ENCODE data around the gene EIF1. TPM values are rescaled to one million over a fixed set of nuclear protein-coding genes. Genes with fewer than 3 reads are reported as not detected.
A peak's percentile ranks its signal among the peaks of the same experiment; 100 is the strongest.

Gene EIF1
- polyA plus RNA-seq, 2 of the 4 experiments (the other 2 are of a cell fraction), result 834 to 873 TPM

GRCh38 chr17:41678907-41679739 is 9.6 kb upstream of the EIF1 start:
- Histone ChIP-seq H3K4me1 (peaks cover 48% of the 10 kb centered on the region), H3K4me2 (peak overlapping the region; percentile 72), H3K9me3 (no peaks in the 10 kb centered on the region), H3K27ac (peak overlapping the region; percentile 73 to 83), H3K4me3 (peak overlapping the region; percentile 3; the same call in 1 of the 3 replicates)
- TF ChIP-seq MAZ (IDR thresholded peaks at IDR 0.05; ENCODE audit: borderline replicate concordance, low read depth, low read length) (no peak), SMC3 (IDR thresholded peaks at IDR 0.05) (0 out of 3 replicates have a peak, but pooled peaks have one; percentile 11), NFE2L2 (conservative IDR thresholded peaks at IDR 0.05; ENCODE audit: low read length) (no peak), CTCF (IDR thresholded peaks at IDR 0.05) (peak; percentile 42), HES2 (IDR thresholded peaks at IDR 0.05) (no peak), ELK1 (IDR thresholded peaks at IDR 0.05; ENCODE audit: low read depth, low read length) (no peak), TFCP2L1 (CRISPR knock-in tag; IDR thresholded peaks at IDR 0.05) (no peak), MYC (IDR thresholded peaks at IDR 0.05; ENCODE audit: borderline replicate concordance, low read length) (no peak), PHF8 (IDR thresholded peaks at IDR 0.05; ENCODE audit: borderline replicate concordance, low read depth) (no peak), FOSL2 (IDR thresholded peaks at IDR 0.05) (no peak), FOSL2 (CRISPR knock-in tag; IDR thresholded peaks at IDR 0.05) (no peak), USF2 (IDR thresholded peaks at IDR 0.05) (no peak), ZNF302 (CRISPR knock-in tag; IDR thresholded peaks at IDR 0.05) (no peak), CHD4 (IDR thresholded peaks at IDR 0.05; ENCODE audit: borderline replicate concordance) (no peak), RAD21 (conservative IDR thresholded peaks at IDR 0.05 in 1 of 2, IDR thresholded peaks at IDR 0.05 in 1 of 2) (peak in 1 of 2 experiments; percentile 38; a peak in 3 of 5 replicates), HOXB13 (CRISPR knock-in tag; IDR thresholded peaks at IDR 0.05; ENCODE audit: low read depth) (no peak), JUN (IDR thresholded peaks at IDR 0.05) (peak in 1 of 2 experiments; percentile 42; a peak in 1 of 5 replicates), EP300 (IDR thresholded peaks at IDR 0.05) (no peak), MAFK (IDR thresholded peaks at IDR 0.05; ENCODE audit: partially characterized antibody) (peak; percentile 21)
- ChIA-PET CTCF (interaction anchor here (0.6 to 18.1 kb wide), 16 partner anchors 11 to 1704 kb away, joined by 3 to 329 read pairs (median 3); partner anchors contain the start of gene EIF1), POLR2A (interaction anchor here (0.7 to 6.4 kb wide), 6 partner anchors 9 to 860 kb away, joined by 3 to 258 read pairs (median 4); partner anchors contain the start of gene EIF1)
- ATAC-seq, result peak; percentile 35 to 47
- FAIRE-seq, result peak; percentile 7
- DNase-seq (ENCODE audit: low read depth in 1 of 2, low spot score in 1 of 2), result peak in 1 of 2 experiments; percentile 80
- WGBS (ENCODE audit: missing lambda C conversion rate), result 14% methylated on average over 6 of the region's 6 CpGs

- DNase-seq (ENCODE audit: low read depth in 1 of 2, low spot score in 1 of 2) (no peak), ATAC-seq (no peak), FAIRE-seq (no peak)
- Histone ChIP-seq H3K27ac (peak overlapping the region in 1 of 2 experiments; percentile 83; a peak in 3 of 6 replicates), H3K4me2 (no peak overlapping the region), H3K9me3 (no peaks in the 10 kb centered on the region), H3K4me3 (no peak overlapping the region), H3K4me1 (peaks cover 46% of the 10 kb centered on the region)
- ChIA-PET CTCF (interaction anchor here (0.6 to 18.1 kb wide), 10 partner anchors 10 to 1147 kb away, joined by 3 to 329 read pairs (median 4); partner anchors contain the start of gene EIF1), POLR2A (interaction anchor here (0.6 to 6.4 kb wide), 2 partner anchors 8 to 10 kb away, joined by 3 to 258 read pairs; partner anchors contain the start of gene EIF1)
- TF ChIP-seq SREBF2 (IDR thresholded peaks at IDR 0.05), result no peak
- TF ChIP-seq RNF2 (IDR thresholded peaks at IDR 0.05; ENCODE audit: borderline replicate concordance, low read depth), result no peak
- no peak for TF ChIP-seq GATA3 (IDR thresholded peaks at IDR 0.05; ENCODE audit: borderline replicate concordance)
- no peak for TF ChIP-seq FOXS1 (CRISPR knock-in tag; IDR thresholded peaks at IDR 0.05)
- no peak for TF ChIP-seq MAFK (IDR thresholded peaks at IDR 0.05; ENCODE audit: partially characterized antibody)
- no peak for TF ChIP-seq ELK1 (IDR thresholded peaks at IDR 0.05; ENCODE audit: low read depth, low read length)
- TF ChIP-seq ESRRA (IDR thresholded peaks at IDR 0.05; ENCODE audit: borderline replicate concordance, low read length), result no peak
- TF ChIP-seq EP300 (IDR thresholded peaks at IDR 0.05), result no peak
- no peak for TF ChIP-seq CBX2 (IDR thresholded peaks at IDR 0.05; ENCODE audit: borderline replicate concordance, low read depth)
- no peak for TF ChIP-seq EHF (CRISPR knock-in tag; IDR thresholded peaks at IDR 0.05)
- no peak for TF ChIP-seq HDAC2 (IDR thresholded peaks at IDR 0.05)
- no peak for TF ChIP-seq POLR2AphosphoS2 (conservative IDR thresholded peaks at IDR 0.05; ENCODE audit: low read length)
- no peak for TF ChIP-seq HOXA7 (CRISPR knock-in tag; IDR thresholded peaks at IDR 0.05)
- no peak for TF ChIP-seq ZC3H11A (IDR thresholded peaks at IDR 0.05)
- WGBS (ENCODE audit: missing lambda C conversion rate), result 89% methylated on average over 5 of the region's 5 CpGs
Measured at GRCh38 chr17:41679740-41680425, 8.8 kb upstream of the EIF1 start.
